GM21390 (cell line): Measurements from ENCODE around the gene TSPO2.
"Not testable (repeated sequence)": the region's sequence is repeated elsewhere in the genome, so short reads cannot be mapped to it uniquely, and the experiment has no call there.

ENCODE experiments used
- ATAC-seq: cut with Tn5 transposase; IDR thresholded peaks from one replicate; pipeline ENCODE4 v1.9.1; 2021; ENCODE audit not compliant: unreplicated experiment

TSPO2 gene

GRCh38 chr6:41042226-41043055 lies at the start of gene TSPO2:
Gene TSPO2, plus strand, starts transcription at chr6:41042467. Its CDS starts 519 bp downstream, at chr6:41042986.
- no peak for ATAC-seq

GRCh38 chr6:40992746-40993145 lies 49.5 kb upstream of the TSPO2 start:
- ATAC-seq: no peak

DNA sequence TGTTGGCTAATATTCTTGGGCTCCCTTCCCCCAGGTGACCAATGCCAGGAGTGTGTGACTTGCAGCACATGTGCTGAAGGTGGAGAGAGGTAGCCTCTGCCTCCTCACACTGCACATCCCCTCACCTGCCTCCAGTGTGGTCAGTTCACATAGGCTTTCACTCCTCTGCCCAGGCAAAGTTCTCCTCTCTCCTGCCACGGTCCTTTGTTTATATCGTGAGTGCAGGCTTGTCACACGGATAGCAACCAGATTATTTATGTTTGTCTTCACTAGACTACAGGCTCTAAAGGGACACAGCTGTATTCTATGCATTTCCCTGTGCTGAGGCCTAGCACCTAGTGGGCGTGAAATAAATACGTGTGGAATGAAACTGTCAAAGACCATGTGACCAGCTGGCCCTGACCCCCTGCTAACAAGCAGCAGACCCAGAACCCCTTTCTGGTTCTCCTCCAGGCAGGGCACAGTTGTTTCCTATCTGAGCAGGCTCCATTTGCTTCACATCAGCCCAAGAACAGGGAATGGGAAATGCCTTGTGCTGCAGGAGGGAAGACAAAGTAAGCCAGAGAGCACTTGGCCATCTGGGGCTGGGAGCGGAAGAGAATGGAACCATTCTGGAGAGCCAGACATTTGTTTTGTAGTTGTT lies 45.6 kb upstream of the TSPO2 start:
- no peak for ATAC-seq

GRCh38 chr6:40997234-40997957 lies 44.9 kb upstream of the TSPO2 start:
- no peak for ATAC-seq

- ATAC-seq: no peak
Observed at GRCh38 chr6:40998661-40999060, 43.6 kb upstream of the TSPO2 start.

GRCh38 chr6:40999569-40999968 lies 42.7 kb upstream of the TSPO2 start:
- no peak for ATAC-seq

DNA sequence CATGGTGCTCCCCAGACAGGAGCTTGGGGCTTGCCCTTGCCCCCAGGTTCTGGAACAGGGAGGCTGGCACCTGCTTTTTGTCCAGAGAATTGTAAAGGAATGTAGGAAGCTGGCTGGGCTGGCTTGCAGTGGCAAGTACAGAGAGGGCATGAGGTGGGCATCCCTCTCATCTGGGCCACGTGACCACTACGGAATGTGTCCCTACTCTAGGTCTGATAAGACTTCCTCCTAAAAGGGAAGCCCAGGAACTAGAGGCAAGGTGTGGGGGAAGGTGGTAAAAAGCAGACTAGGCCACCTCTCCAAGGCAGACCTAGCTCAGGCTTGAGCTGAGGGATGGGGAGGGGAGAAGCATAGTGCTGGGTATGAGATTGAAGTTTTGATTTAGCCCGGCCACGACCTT lies 42.0 kb upstream of the TSPO2 start:
- ATAC-seq: no peak

- ATAC-seq: no peak
Observed at GRCh38 chr6:41002168-41002567, 40.1 kb upstream of the TSPO2 start.

DNA sequence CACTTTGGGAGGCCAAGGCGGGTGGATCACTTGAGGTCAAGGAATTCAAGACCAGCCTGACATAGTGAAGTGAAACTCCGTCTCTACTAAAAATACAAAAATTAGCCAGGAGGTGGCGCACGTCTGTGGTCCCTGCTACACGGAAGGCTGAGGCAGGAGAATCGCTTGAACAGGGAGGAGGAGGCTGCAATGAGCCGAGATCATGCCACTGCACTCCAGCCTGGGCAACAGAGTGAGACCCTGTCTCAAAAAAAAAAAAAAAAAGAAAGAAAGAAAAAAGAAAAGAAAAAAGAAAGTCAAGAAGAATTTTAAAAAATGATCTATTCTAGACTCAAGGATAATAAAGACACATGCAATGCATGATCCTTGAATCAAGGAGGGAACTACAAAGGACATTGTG lies 36.0 kb upstream of the TSPO2 start:
- not testable (repeated sequence) for ATAC-seq

GRCh38 chr6:41006980-41007379 lies 35.3 kb upstream of the TSPO2 start:
- not testable (repeated sequence) for ATAC-seq

- ATAC-seq: no peak
Observed at GRCh38 chr6:41008011-41008410, 34.3 kb upstream of the TSPO2 start.

GRCh38 chr6:41009669-41010068 lies 32.6 kb upstream of the TSPO2 start:
- no peak for ATAC-seq

- ATAC-seq: no peak
Observed at GRCh38 chr6:41011673-41012072, 30.6 kb upstream of the TSPO2 start.

DNA sequence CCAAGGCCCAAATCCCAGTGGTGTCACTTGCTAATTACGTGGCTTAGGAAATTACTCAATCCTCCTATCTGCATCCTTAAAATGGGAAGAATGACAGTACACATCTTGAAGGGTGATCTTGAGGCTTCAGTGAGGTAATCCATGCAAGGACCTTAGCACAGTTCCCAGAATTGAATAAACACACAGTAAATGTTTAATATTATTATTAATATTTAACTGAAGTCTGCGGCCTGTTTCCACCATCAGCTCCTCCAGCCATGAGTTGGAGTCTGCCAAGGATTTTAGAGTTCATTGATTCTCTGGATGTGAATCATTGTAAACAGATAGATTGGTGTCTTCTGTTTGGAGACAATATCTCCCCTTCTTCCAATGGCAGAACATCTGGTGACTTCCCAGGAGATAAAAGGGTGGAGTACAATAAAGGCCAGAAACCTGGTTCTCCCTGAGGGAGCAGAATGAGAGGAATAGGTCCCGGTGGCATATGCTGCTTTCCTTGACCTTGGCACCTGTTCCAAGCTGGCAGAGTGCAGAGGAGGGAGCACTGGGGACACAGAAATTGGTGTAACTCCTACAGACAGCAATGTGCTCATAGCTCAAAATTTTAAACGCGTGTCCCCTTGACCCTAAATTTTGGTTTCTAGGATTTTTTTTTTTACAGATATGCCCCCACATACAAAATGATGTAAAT lies 28.7 kb upstream of the TSPO2 start:
- ATAC-seq: no peak

- ATAC-seq: no peak
Observed at GRCh38 chr6:41014780-41015179, 27.5 kb upstream of the TSPO2 start.

GRCh38 chr6:41015860-41016259 lies 26.4 kb upstream of the TSPO2 start:
- not testable (repeated sequence) for ATAC-seq

GRCh38 chr6:41017663-41018062 lies 24.6 kb upstream of the TSPO2 start:
- no peak for ATAC-seq

DNA sequence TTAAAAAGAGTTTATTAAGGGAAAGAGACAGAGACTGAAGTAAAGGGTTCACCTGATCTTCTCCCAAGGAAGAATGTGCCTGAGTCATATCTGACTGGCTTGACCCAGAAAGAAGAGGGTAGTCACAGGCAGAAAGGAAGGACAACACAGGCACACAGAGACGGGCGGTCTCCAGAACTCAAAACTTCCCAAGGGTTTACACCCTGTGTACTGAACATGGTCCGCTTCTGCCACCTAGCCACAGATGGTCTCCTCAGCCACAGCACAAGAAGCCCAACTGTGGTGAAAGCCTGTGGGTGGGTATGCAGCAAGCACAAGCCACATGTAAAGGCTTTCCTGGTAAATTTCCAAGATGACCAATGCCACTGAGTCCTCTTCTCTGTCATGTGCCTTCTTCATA lies 20.4 kb upstream of the TSPO2 start:
- no peak for ATAC-seq

GRCh38 chr6:41022294-41022693 lies 20.0 kb upstream of the TSPO2 start:
- no peak for ATAC-seq

- ATAC-seq: no peak
Observed at GRCh38 chr6:41023114-41023513, 19.2 kb upstream of the TSPO2 start.

GRCh38 chr6:41025966-41026530 lies 16.2 kb upstream of the TSPO2 start:
- no peak for ATAC-seq
